ENCODE results near the gene COMP.

GRCh38 chr19:18746401-18747325 lies 44.4 kb downstream of the COMP start:
- no peak for TF ChIP-seq EZH2phosphoT487 (conservative IDR thresholded peaks at IDR 0.05; ENCODE audit: low read length)
- no peak for TF ChIP-seq CTCF (IDR thresholded peaks at IDR 0.05; ENCODE audit: insufficient read depth, low read length, poor library complexity, severe bottlenecking)
